K562 (cell line): ENCODE results near the gene IL1F10. TPM values are rescaled to one million over a fixed set of nuclear protein-coding genes. Genes with fewer than 3 reads are reported as not detected.

Source experiments
- ATAC-seq: fragments of 200-7000 bp; cut with Tn5 transposase; 3 replicates; pipeline ENCODE4 v1.9.1; 2020; ENCODE audit warnings: moderate library complexity
- BruUV-seq: library from RNA; stranded (reverse); fragments of 400-500 nt; replicated peaks from 2 replicates; lab custom pipeline; 2021; lab: Mats Ljungman, UMichigan
- CTCF ChIA-PET: fragments of 300-600 bp; formaldehyde crosslinking; extraction: SDS; loops from one replicate; lab custom pipeline; 2021; ENCODE audit warnings: low intra/inter-chr PET ratio; lab: Yijun Ruan, JAX
- POLR2A ChIA-PET: fragments of 300-600, 350-650 bp; sonication (Branson Sonifier 250); formaldehyde crosslinking; extraction: SDS; loops from one replicate; lab custom pipeline; 2021; ENCODE audit warnings: antibody characterized with exemption, inconsistent platforms; lab: Yijun Ruan, JAX
- DNase-seq, 4 experiments: peaks; one replicate each; pipeline versions ENCODE4 v3.0.0 to v3.0.0-alpha.2; 2011 to 2018; ENCODE audit warnings: low spot score in 3 of 4, mixed read lengths in 3 of 4; ENCODE audit errors: extremely low read depth in 1 of 4
- FAIRE-seq: peaks from 2 replicates; lab custom pipeline; 2011; peaks lifted over from hg19 to GRCh38; lab: Jason Lieb, UNC
- H2AFZ ChIP-seq: 2 replicates; pipeline ENCODE4 v1.6.0; 2011; ENCODE audit warnings: low read depth, low read length, control low read depth, inconsistent platforms
- H3K27ac ChIP-seq: fragments of 200-600 bp; 3 replicates; pipeline ENCODE4 v1.8.0; 2011; ENCODE audit warnings: low read depth, mild to moderate bottlenecking, control low read depth, inconsistent platforms, low read length, moderate library complexity, mixed read lengths; ENCODE audit errors: extremely low read depth
- H3K27me3 ChIP-seq, 2 experiments: fragments of 300-600 bp in 1 of 2; 2 replicates in 1 of 2; 3 replicates in 1 of 2; pipeline versions ENCODE4 v1.6.0 to v1.8.0; 2011; ENCODE audit warnings: inconsistent platforms in 2 of 2, low read length in 2 of 2, mild to moderate bottlenecking in 1 of 2, mixed read lengths in 1 of 2, moderate library complexity in 1 of 2; ENCODE audit not compliant: control insufficient read depth in 2 of 2, insufficient read depth in 2 of 2
- H3K36me3 ChIP-seq: fragments of 300-600 bp; 3 replicates; pipeline ENCODE4 v1.8.0; 2011; ENCODE audit warnings: mild to moderate bottlenecking, low read length, inconsistent platforms; ENCODE audit not compliant: control insufficient read depth, insufficient read depth
- H3K4me1 ChIP-seq, 2 experiments: fragments of 200-600 bp in 1 of 2; replicated peaks in 1 of 2; 2 replicates in 1 of 2; 3 replicates in 1 of 2; pipeline versions ENCODE4 v1.5.1 to v1.8.0; 2011; ENCODE audit warnings: inconsistent platforms in 2 of 2, low read length in 2 of 2, mild to moderate bottlenecking in 1 of 2, mixed read lengths in 1 of 2, moderate library complexity in 1 of 2; ENCODE audit not compliant: control insufficient read depth in 2 of 2, insufficient read depth in 2 of 2
- H3K4me2 ChIP-seq: 2 replicates; pipeline ENCODE4 v1.6.1; 2011; ENCODE audit warnings: low read length, control low read depth, inconsistent platforms, mixed read lengths; ENCODE audit not compliant: insufficient read depth
- H3K4me3 ChIP-seq: fragments of 200-600 bp; sonication (generic), shearing (Covaris generic); 2 replicates; pipeline ENCODE4 v1.5.1; 2016; ENCODE audit warnings: control low read depth, inconsistent platforms
- H3K79me2 ChIP-seq: fragments of 200-600 bp; 3 replicates; pipeline ENCODE4 v1.8.0; 2011; ENCODE audit warnings: low read length, inconsistent platforms; ENCODE audit not compliant: control insufficient read depth, insufficient read depth
- H3K9ac ChIP-seq, 2 experiments: 2 replicates each; pipeline versions ENCODE4 v1.6.0 to v1.6.1; 2011; ENCODE audit warnings: low read depth in 2 of 2, low read length in 2 of 2, control low read depth in 1 of 2, inconsistent platforms in 1 of 2, mild to moderate bottlenecking in 1 of 2, mixed read lengths in 1 of 2; ENCODE audit not compliant: insufficient read depth in 1 of 2
- H3K9me1 ChIP-seq: one replicate; pipeline ENCODE4 v1.6.0; 2011; ENCODE audit warnings: inconsistent platforms, mild to moderate bottlenecking, low read length, moderate library complexity; ENCODE audit not compliant: control insufficient read depth, insufficient read depth
- H3K9me3 ChIP-seq: replicated peaks from 2 replicates; pipeline ENCODE4 v1.5.1; 2011; ENCODE audit warnings: low read depth, low read length, inconsistent platforms; ENCODE audit not compliant: control insufficient read depth, insufficient read depth
- H4K20me1 ChIP-seq: replicated peaks from 2 replicates; pipeline ENCODE4 v1.6.1; 2011; ENCODE audit warnings: low read length, inconsistent platforms, mixed read lengths; ENCODE audit not compliant: control insufficient read depth, insufficient read depth
- ARID1B ChIP-seq: fragments of 450-650 bp; IDR thresholded peaks from 2 replicates; pipeline ENCODE4 v1.6.1; 2016; ENCODE audit warnings: antibody characterized with exemption, mild to moderate bottlenecking, inconsistent platforms
- BMI1 ChIP-seq: fragments of 150-350 bp; IDR thresholded peaks from 2 replicates; pipeline ENCODE4 v1.6.1; 2014; ENCODE audit warnings: low read length
- CBFA2T3 ChIP-seq: fragments of 450-650 bp; IDR thresholded peaks from 2 replicates; pipeline ENCODE4 v1.6.1; 2017
- EP300 ChIP-seq: IDR thresholded peaks from 2 replicates; pipeline ENCODE4 v1.6.1; 2012; ENCODE audit warnings: low read length, improper control_type of control experiment
- FOSL1 ChIP-seq: fragments of 200-800 bp; sonication (Bioruptor generic); conservative IDR thresholded peaks from 2 replicates; pipeline ENCODE4 v1.6.1; 2016; ENCODE audit warnings: missing genetic modification characterization, missing compliant biosample characterization
- HDAC2 ChIP-seq: fragments of 450-650 bp; IDR thresholded peaks from 2 replicates; pipeline ENCODE4 v1.6.1; 2016; ENCODE audit warnings: mild to moderate bottlenecking
- HES1 ChIP-seq: fragments of 450-650 bp; IDR thresholded peaks from 2 replicates; pipeline ENCODE4 v1.6.1; 2016; ENCODE audit warnings: low read depth, mild to moderate bottlenecking, moderate library complexity
- JUNB ChIP-seq: fragments of 450-650 bp; formaldehyde crosslinking; conservative IDR thresholded peaks from 2 replicates; pipeline ENCODE4 v1.4.0; 2020; ENCODE audit warnings: mild to moderate bottlenecking
- KDM1A ChIP-seq, 2 experiments: fragments of 450-650 bp; IDR thresholded peaks; 2 replicates each; pipeline ENCODE4 v1.6.1; 2016; ENCODE audit warnings: mild to moderate bottlenecking in 2 of 2
- MEIS2 ChIP-seq: fragments of 450-650 bp; IDR thresholded peaks from 2 replicates; pipeline ENCODE4 v1.6.1; 2014; ENCODE audit warnings: mild to moderate bottlenecking; ENCODE audit not compliant: partially characterized antibody
- PBX2 ChIP-seq, 2 experiments: IDR thresholded peaks in 1 of 2; conservative IDR thresholded peaks in 1 of 2; 2 replicates each; pipeline ENCODE4 v1.6.1; 2016; ENCODE audit warnings: low read depth in 2 of 2, mild to moderate bottlenecking in 1 of 2, missing compliant biosample characterization in 1 of 2, missing genetic modification characterization in 1 of 2, moderate library complexity in 1 of 2
- PKNOX1 ChIP-seq: fragments of 450-650 bp; IDR thresholded peaks from 2 replicates; pipeline ENCODE4 v1.6.1; 2016
- RCOR1 ChIP-seq, 2 experiments: IDR thresholded peaks; 2 replicates each; pipeline ENCODE4 v1.6.1; 2012; ENCODE audit warnings: low read depth in 2 of 2, low read length in 2 of 2, borderline replicate concordance in 1 of 2, improper control_type of control experiment in 1 of 2
- TEAD2 ChIP-seq: fragments of 450-650 bp; IDR thresholded peaks from 2 replicates; pipeline ENCODE4 v1.6.1; 2016; ENCODE audit warnings: missing genetic modification characterization, control low read depth, missing compliant biosample characterization
- TEAD4 ChIP-seq, 2 experiments: sonication (generic) in 1 of 2; formaldehyde crosslinking in 1 of 2; IDR thresholded peaks; 2 replicates each; pipeline versions ENCODE4 v1.6.1 to v1.8.0; 2012 to 2022; ENCODE audit warnings: borderline replicate concordance in 1 of 2, inconsistent platforms in 1 of 2, low read length in 1 of 2, mild to moderate bottlenecking in 1 of 2, missing genetic modification reagents in 1 of 2
- ZBTB34 ChIP-seq: fragments of 250-450 bp; sonication (Bioruptor Pico); IDR thresholded peaks from 2 replicates; pipeline ENCODE4 v1.8.0; 2021; ENCODE audit warnings: mild to moderate bottlenecking, moderate library complexity
- WGBS: fragments of 100-300 bp; shearing (Covaris generic); methylation state at CpG from one replicate; pipeline ENCODE4 v1.1.6; 2016; ENCODE audit warnings: low coverage, mixed read lengths; ENCODE audit not compliant: insufficient coverage; ENCODE audit errors: missing lambda C conversion rate; 5-methylcytosine and 5-hydroxymethylcytosine counted together
- in situ Hi-C: fragments of 300-500 bp; cut with MboI; formaldehyde crosslinking; loops from 4 replicates; pipeline ENCODE4 v1.15.0; 2018; ENCODE audit warnings: inconsistent platforms, mixed read lengths
- intact Hi-C: fragments of 100-400 bp; cut with micrococcal nuclease; formaldehyde crosslinking; loops from 2 replicates; pipeline ENCODE4 v1.14.2; 2022
- polyA plus RNA-seq, 8 experiments: library from polyadenylated mRNA; depleted of rRNA in 4 of 8; stranded (reverse) in 5 of 8; unstranded in 3 of 8; fragments of >200 nt; fragmentation: Nextera tagmentation in 2 of 8; fragmentation: Illumina TruSeq in 1 of 8; extraction: Ambion mirVana in 2 of 8; extraction: Trizol in 1 of 8; gene quantifications; 2 replicates each; pipeline versions ENCODE4 v1.2.1 to v1.2.3, GENCODE V29; 2011 to 2014; ENCODE audit warnings: inconsistent platforms in 1 of 8, missing spikeins in 1 of 8
- total RNA-seq, 7 experiments: library from RNA; depleted of rRNA in 6 of 7; stranded (reverse); fragments of >200 nt in 6 of 7; fragmentation: Illumina TruSeq in 2 of 7; extraction: Trizol in 2 of 7; gene quantifications; 2 replicates each; pipeline versions ENCODE4 v1.2.1 to v1.2.3, GENCODE V29; 2011 to 2021; ENCODE audit warnings: low replicate concordance in 1 of 7

IL1F10 gene
- total and polyA plus RNA-seq, 9 of the 15 experiments (the other 6 are each of a cell fraction or from before 2014, with no cell fraction given), result not detected

- Histone ChIP-seq H3K79me2 (no peaks in the 10 kb centered on the region), H3K9me3 (no peaks in the 10 kb centered on the region), H3K36me3 (no peaks in the 10 kb centered on the region), H3K9ac (no peak overlapping the region), H3K27me3 (peaks cover 23 to 42% of the 10 kb centered on the region in 2 experiments), H3K4me2 (no peak overlapping the region), H2AFZ (no peak overlapping the region), H3K27ac (no peak overlapping the region), H3K4me3 (no peak overlapping the region), H3K4me1 (no peaks in the 10 kb centered on the region; a peak in 1 of 5 replicates), H4K20me1 (no peaks in the 10 kb centered on the region), H3K9me1 (peaks cover 3% of the 10 kb centered on the region)
- in situ Hi-C loops (no loop called here), intact Hi-C loops (no loop called here)
- no TSS peak for BruUV-seq
- POLR2A ChIA-PET, result no interaction called here
- CTCF ChIA-PET, result no interaction called here
- 2% methylated on average over 12 of the region's 12 CpGs for WGBS
- FAIRE-seq (no peak), DNase-seq (no peak), ATAC-seq (no peak)
- 0 out of 2 replicates have a peak, but pooled peaks have one; percentile 11 for TF ChIP-seq EP300
- no peak; the same call in 1 of the 2 replicates for TF ChIP-seq PBX2 (CRISPR knock-in tag; IDR thresholded peaks at IDR 0.05; ENCODE audit: low read depth)
- peak; percentile 40; the same call in 1 of the 2 replicates for TF ChIP-seq PBX2 (tag; conservative IDR thresholded peaks at IDR 0.05; ENCODE audit: low read depth)
- peak; percentile 56; the same call in 1 of the 2 replicates for TF ChIP-seq HES1
- TF ChIP-seq JUNB, result no peak
- peak; percentile 72 for TF ChIP-seq FOSL1
- TF ChIP-seq TEAD4 (IDR thresholded peaks at IDR 0.05; ENCODE audit: low read length), result peak; percentile 30; the same call in 1 of the 2 replicates
- no peak for TF ChIP-seq TEAD4 (CRISPR knock-in tag; IDR thresholded peaks at IDR 0.05; ENCODE audit: borderline replicate concordance)
- peak; percentile 64 for TF ChIP-seq ARID1B
- TF ChIP-seq RCOR1 (IDR thresholded peaks at IDR 0.05; ENCODE audit: borderline replicate concordance in 1 of 2, low read depth in 2 of 2, low read length in 2 of 2), result peak in 1 of 2 experiments; percentile 79; a peak in 3 of 4 replicates
- TF ChIP-seq PKNOX1, result peak; percentile 91
- TF ChIP-seq BMI1, result no peak
- TF ChIP-seq KDM1A (IDR thresholded peaks at IDR 0.05), result peak; percentile 59 to 62; a peak in 2 of 4 replicates
- no peak for TF ChIP-seq ZBTB34 (CRISPR knock-in tag)
- peak; percentile 61; the same call in 1 of the 2 replicates for TF ChIP-seq HDAC2
- TF ChIP-seq TEAD2, result no peak
- TF ChIP-seq CBFA2T3, result peak; percentile 68
- TF ChIP-seq MEIS2, result peak; percentile 50
These were observed 56.6 kb downstream of the IL1F10 start for GRCh38 chr2:113124181-113124961.
